Lower leg skin (tissue), 3 donors: ENCODE data around the gene MYH10.

ENCODE experiments used
- CTCF ChIP-seq, 3 donors: fragments of 450-650 bp; IDR thresholded peaks; one replicate each; pipeline ENCODE4 v1.5.1; 2016; ENCODE audit warnings: antibody characterized with exemption in 3 of 3, mild to moderate bottlenecking in 3 of 3, moderate library complexity in 2 of 3
- POLR2A ChIP-seq, 2 donors: fragments of 450-650 bp; IDR thresholded peaks; one replicate each; pipeline ENCODE4 v1.6.1; 2016 to 2017; ENCODE audit warnings: antibody characterized with exemption in 2 of 2, mild to moderate bottlenecking in 1 of 2, moderate library complexity in 1 of 2

GRCh38 chr17:8670421-8670820 lies 39.9 kb upstream of the MYH10 start:
- no peak for TF ChIP-seq CTCF (IDR thresholded peaks at IDR 0.05)
- TF ChIP-seq POLR2A (IDR thresholded peaks at IDR 0.05): no peak
